Endothelial cell of umbilical vein (primary cell): ENCODE data around the gene SLC24A3. TPM values are rescaled to one million over a fixed set of nuclear protein-coding genes. Genes with fewer than 3 reads are reported as not detected.

Source experiments
- BruUV-seq: library from RNA; stranded (reverse); fragments of 400-500 nt; replicated peaks from 2 replicates; lab custom pipeline; 2021; lab: Mats Ljungman, UMichigan
- CTCF ChIA-PET: fragments of 300-600, 350-600 bp; sonication (Branson Sonifier 250); formaldehyde crosslinking; loops from one replicate; lab custom pipeline; 2021; ENCODE audit warnings: antibody characterized with exemption, inconsistent platforms; lab: Charles Lee
- POLR2A ChIA-PET: fragments of 300-600, 350-600 bp; sonication (Branson Sonifier 250); formaldehyde crosslinking; loops from one replicate; lab custom pipeline; 2021; ENCODE audit warnings: antibody characterized with exemption, inconsistent platforms; lab: Charles Lee
- DNase-seq: peaks from one replicate; pipeline ENCODE4 v3.0.0-alpha.2; 2011; ENCODE audit warnings: low read depth, low spot score
- FAIRE-seq: peaks from 2 replicates; lab custom pipeline; 2011; peaks lifted over from hg19 to GRCh38; lab: Jason Lieb, UNC
- H2AFZ ChIP-seq: 2 replicates; pipeline ENCODE4 v1.6.0; 2012; ENCODE audit warnings: low read depth, low read length, control low read depth, inconsistent platforms
- H3K27ac ChIP-seq: 2 replicates; pipeline ENCODE4 v1.5.1; 2011; ENCODE audit warnings: low read depth, mild to moderate bottlenecking, control low read depth, low read length, moderate library complexity; ENCODE audit not compliant: insufficient read depth
- H3K27me3 ChIP-seq, 2 experiments: 2 replicates each; pipeline versions ENCODE4 v1.6.0 to v1.6.1; 2011; ENCODE audit warnings: low read length in 2 of 2, mixed read lengths in 1 of 2; ENCODE audit not compliant: control insufficient read depth in 2 of 2, insufficient read depth in 2 of 2
- H3K36me3 ChIP-seq, 2 experiments: 2 replicates in 1 of 2; 3 replicates in 1 of 2; pipeline ENCODE4 v1.5.1; 2011; ENCODE audit warnings: low read length in 2 of 2, mild to moderate bottlenecking in 1 of 2, moderate library complexity in 1 of 2; ENCODE audit not compliant: control insufficient read depth in 2 of 2, insufficient read depth in 2 of 2; ENCODE audit errors: extremely low read depth in 1 of 2
- H3K4me1 ChIP-seq: 3 replicates; pipeline ENCODE4 v1.5.1; 2011; ENCODE audit warnings: mild to moderate bottlenecking, low read length; ENCODE audit not compliant: control insufficient read depth, insufficient read depth; ENCODE audit errors: extremely low read depth
- H3K4me2 ChIP-seq: 2 replicates; pipeline ENCODE4 v1.6.1; 2011; ENCODE audit warnings: low read length, control low read depth, mixed read lengths; ENCODE audit not compliant: insufficient read depth
- H3K4me3 ChIP-seq, 3 experiments: fragments of 200-600 bp in 1 of 3; sonication (generic), shearing (Covaris generic) in 1 of 3; replicated peaks in 1 of 3; 2 replicates each; pipeline ENCODE4 v1.5.1; 2011 to 2016; ENCODE audit warnings: control low read depth in 3 of 3, low read length in 3 of 3, mild to moderate bottlenecking in 2 of 3, inconsistent platforms in 1 of 3, low read depth in 1 of 3, moderate library complexity in 1 of 3; ENCODE audit not compliant: insufficient read depth in 1 of 3
- H3K79me2 ChIP-seq: 2 replicates; pipeline ENCODE4 v1.6.0; 2012; ENCODE audit warnings: low read length, inconsistent platforms; ENCODE audit not compliant: control insufficient read depth, insufficient read depth
- H3K9ac ChIP-seq: replicated peaks from 2 replicates; pipeline ENCODE3; 2011; ENCODE audit warnings: low read length, control low read depth; ENCODE audit not compliant: insufficient read depth; ENCODE audit errors: extremely low read depth
- H3K9me1 ChIP-seq: replicated peaks from 3 replicates; pipeline ENCODE4 v1.6.0; 2011; ENCODE audit warnings: mild to moderate bottlenecking, low read length; ENCODE audit not compliant: control insufficient read depth, insufficient read depth; ENCODE audit errors: extremely low read depth
- H3K9me3 ChIP-seq: replicated peaks from 2 replicates; pipeline ENCODE4 v1.5.1; 2012; ENCODE audit warnings: low read length, inconsistent platforms; ENCODE audit not compliant: control insufficient read depth, insufficient read depth
- H4K20me1 ChIP-seq: replicated peaks from 2 replicates; pipeline ENCODE3; 2011; ENCODE audit warnings: mild to moderate bottlenecking, low read length; ENCODE audit not compliant: control insufficient read depth, insufficient read depth; ENCODE audit errors: extremely low read depth
- CTCF ChIP-seq, 2 donors: IDR thresholded peaks; 1 replicate in 1 of 2; 2 replicates in 1 of 2; pipeline ENCODE4 v1.5.1; 2011; ENCODE audit warnings: low read length in 2 of 2, mild to moderate bottlenecking in 2 of 2, moderate library complexity in 2 of 2, control low read depth in 1 of 2, inconsistent platforms in 1 of 2, low read depth in 1 of 2; ENCODE audit not compliant: insufficient read depth in 1 of 2; ENCODE audit errors: extremely low read depth in 1 of 2
- EZH2 ChIP-seq: IDR thresholded peaks from 2 replicates; pipeline ENCODE4 v1.6.1; 2012; ENCODE audit warnings: borderline replicate concordance, low read depth, mild to moderate bottlenecking, moderate library complexity, low read length, inconsistent platforms; ENCODE audit not compliant: severe bottlenecking
- FOS ChIP-seq: IDR thresholded peaks from 2 replicates; pipeline ENCODE4 v1.6.1; 2011; ENCODE audit warnings: mild to moderate bottlenecking, low read length, moderate library complexity, borderline replicate concordance; ENCODE audit not compliant: insufficient read depth
- GATA2 ChIP-seq: IDR thresholded peaks from 2 replicates; pipeline ENCODE4 v1.7.0; 2011; ENCODE audit warnings: low read depth, mild to moderate bottlenecking, moderate library complexity, mixed read lengths, low read length; ENCODE audit not compliant: insufficient read length, insufficient read depth
- JUN ChIP-seq: IDR thresholded peaks from 2 replicates; pipeline ENCODE4 v1.6.1; 2011; ENCODE audit warnings: borderline replicate concordance, low read depth; ENCODE audit not compliant: insufficient read length, insufficient read depth
- MAX ChIP-seq: IDR thresholded peaks from 2 replicates; pipeline ENCODE4 v1.6.1; 2011; ENCODE audit not compliant: insufficient read depth, insufficient read length
- MYC ChIP-seq: IDR thresholded peaks from one replicate; pipeline ENCODE4 v1.6.1; 2011; ENCODE audit warnings: mild to moderate bottlenecking, low read depth, low read length
- POLR2A ChIP-seq: IDR thresholded peaks from 2 replicates; pipeline ENCODE4 v1.6.1; 2012; ENCODE audit warnings: low read depth, mild to moderate bottlenecking, control low read depth, low read length
- POLR2AphosphoS5 ChIP-seq: IDR thresholded peaks from 2 replicates; pipeline ENCODE4 v1.6.1; 2012; ENCODE audit warnings: low read depth, mild to moderate bottlenecking, control low read depth, low read length, moderate library complexity; ENCODE audit not compliant: insufficient read depth
- dilution Hi-C: fragments of 300-500 bp; cut with MboI; formaldehyde crosslinking; loops from one replicate; pipeline ENCODE4 v1.15.0; 2019; ENCODE audit warnings: low sequenced_read_pairs; ENCODE audit not compliant: extremely low pct_ligation_motif_present
- intact Hi-C: fragments of 100-400 bp; cut with micrococcal nuclease; formaldehyde crosslinking; loops from one replicate; pipeline ENCODE4 v1.10.0; 2022
- polyA plus RNA-seq, 4 experiments: library from polyadenylated mRNA; depleted of rRNA in 3 of 4; stranded (reverse) in 3 of 4; unstranded in 1 of 4; fragments of >200 nt; gene quantifications; 2 replicates each; pipeline versions ENCODE4 v1.2.1 to v1.2.3, GENCODE V29; 2011 to 2012; ENCODE audit warnings: missing spikeins in 1 of 4
- total RNA-seq: library from RNA; stranded (reverse); gene quantifications from 2 replicates; pipeline ENCODE4 v1.2.3, GENCODE V29; 2021

The SLC24A3 gene
- total and polyA plus RNA-seq, 2 donors (not counting 3 experiments of a cell fraction or from before 2014, with no cell fraction given), result not detected

- Histone ChIP-seq H3K4me2 (no peak overlapping the region), H3K79me2 (no peaks in the 10 kb centered on the region), H2AFZ (no peak overlapping the region), H3K9me1 (no peaks in the 10 kb centered on the region), H3K4me3 (no peak overlapping the region), H3K27me3 (no peaks in the 10 kb centered on the region), H3K9ac (no peak overlapping the region), H3K36me3 (no peaks in the 10 kb centered on the region), H3K27ac (no peak overlapping the region), H3K9me3 (no peaks in the 10 kb centered on the region), H3K4me1 (peaks cover 18% of the 10 kb centered on the region), H4K20me1 (no peaks in the 10 kb centered on the region)
- dilution Hi-C loops, result no loop called here
- intact Hi-C loops, result no loop called here
- DNase-seq (no peak), FAIRE-seq (no peak)
- POLR2A ChIA-PET, result no interaction called here
- CTCF ChIA-PET, result no interaction called here
- TF ChIP-seq MAX (no peak), POLR2A (no peak), EZH2 (no peak), GATA2 (no peak), FOS (no peak), POLR2AphosphoS5 (no peak), JUN (no peak), CTCF (IDR thresholded peaks at IDR 0.05; ENCODE audit: extremely low read depth in 1 of 2, insufficient read depth in 1 of 2, low read depth in 1 of 2, low read length in 2 of 2) (no peak), MYC (no peak)
- BruUV-seq, result no TSS peak
Measured at GRCh38 chr20:19761326-19761725, 548.9 kb downstream of the SLC24A3 start.
